Measurements from ENCODE around the gene KCNMB2.

KCNMB2 gene

DNA sequence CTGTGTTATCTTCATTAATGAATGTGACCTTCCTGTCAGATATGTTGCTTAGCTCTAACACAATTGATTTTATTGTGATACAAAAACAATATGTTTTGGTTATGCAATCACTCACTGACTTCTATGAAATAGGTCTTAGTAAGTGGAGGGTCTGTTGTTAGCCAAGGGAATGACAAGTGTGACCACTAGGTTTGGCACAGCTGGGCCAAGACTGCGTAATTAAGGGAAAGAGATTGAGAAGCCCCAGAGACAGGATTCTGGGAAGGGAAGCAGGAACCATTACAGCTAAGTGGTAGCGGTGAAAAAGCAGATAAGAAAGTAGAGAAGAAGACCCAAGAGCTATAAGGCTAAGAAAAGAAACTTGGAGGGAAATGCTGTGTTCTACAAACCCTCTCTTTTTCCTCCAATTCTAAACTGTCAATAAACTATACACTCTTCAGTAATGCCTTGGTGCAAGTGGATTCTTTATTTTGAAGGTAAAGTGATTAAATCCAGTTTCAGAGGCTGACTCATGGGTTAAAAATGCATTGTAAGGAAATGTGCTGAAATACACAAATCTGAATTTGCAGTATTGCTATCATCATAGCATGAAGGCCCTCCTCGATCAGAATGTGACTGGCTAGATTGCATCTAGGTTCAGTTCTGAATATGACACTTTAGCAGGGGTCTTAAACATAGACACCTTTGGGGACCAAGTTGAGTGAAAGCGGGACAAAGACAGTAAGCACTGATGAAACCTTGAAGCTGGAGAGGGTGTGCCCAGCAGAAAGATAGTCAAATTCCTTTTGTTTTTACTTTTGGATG, 26.1 kb downstream of the KCNMB2 start:
- H3K4me3 ChIP-seq (ENCODE audit: low read depth in 1 of 2, low read length in 1 of 2) = no peak overlapping the region

GRCh38 chr3:178562947-178563232, 26.7 kb downstream of the KCNMB2 start:
- no peaks in the 10 kb centered on the region for H3K4me1 ChIP-seq (ENCODE audit: control insufficient read depth in 1 of 2, insufficient read depth in 1 of 2, low read depth in 1 of 2, low read length in 1 of 2)
- no peak overlapping the region for H3K27ac ChIP-seq
- H3K9me3 ChIP-seq = no peaks in the 10 kb centered on the region
- no peaks in the 10 kb centered on the region for H3K36me3 ChIP-seq
- TF ChIP-seq, protein P1, sequence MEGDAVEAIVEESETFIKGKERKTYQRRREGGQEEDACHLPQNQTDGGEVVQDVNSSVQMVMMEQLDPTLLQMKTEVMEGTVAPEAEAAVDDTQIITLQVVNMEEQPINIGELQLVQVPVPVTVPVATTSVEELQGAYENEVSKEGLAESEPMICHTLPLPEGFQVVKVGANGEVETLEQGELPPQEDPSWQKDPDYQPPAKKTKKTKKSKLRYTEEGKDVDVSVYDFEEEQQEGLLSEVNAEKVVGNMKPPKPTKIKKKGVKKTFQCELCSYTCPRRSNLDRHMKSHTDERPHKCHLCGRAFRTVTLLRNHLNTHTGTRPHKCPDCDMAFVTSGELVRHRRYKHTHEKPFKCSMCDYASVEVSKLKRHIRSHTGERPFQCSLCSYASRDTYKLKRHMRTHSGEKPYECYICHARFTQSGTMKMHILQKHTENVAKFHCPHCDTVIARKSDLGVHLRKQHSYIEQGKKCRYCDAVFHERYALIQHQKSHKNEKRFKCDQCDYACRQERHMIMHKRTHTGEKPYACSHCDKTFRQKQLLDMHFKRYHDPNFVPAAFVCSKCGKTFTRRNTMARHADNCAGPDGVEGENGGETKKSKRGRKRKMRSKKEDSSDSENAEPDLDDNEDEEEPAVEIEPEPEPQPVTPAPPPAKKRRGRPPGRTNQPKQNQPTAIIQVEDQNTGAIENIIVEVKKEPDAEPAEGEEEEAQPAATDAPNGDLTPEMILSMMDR (IDR thresholded peaks at IDR 0.05) = no peak
- H3K27me3 ChIP-seq = no peaks in the 10 kb centered on the region
- no peak overlapping the region for H3K4me3 ChIP-seq (ENCODE audit: low read depth in 1 of 2, low read length in 1 of 2)

More for the DNA sequence above, 26.1 kb downstream of the KCNMB2 start:
- TF ChIP-seq, protein P1 (IDR thresholded peaks at IDR 0.05) = no peak
- Histone ChIP-seq H3K27me3 (no peaks in the 10 kb centered on the region), H3K9me3 (no peaks in the 10 kb centered on the region), H3K4me1 (ENCODE audit: control insufficient read depth in 1 of 2, insufficient read depth in 1 of 2, low read depth in 1 of 2, low read length in 1 of 2) (no peaks in the 10 kb centered on the region), H3K36me3 (no peaks in the 10 kb centered on the region), H3K27ac (no peak overlapping the region)

DNA sequence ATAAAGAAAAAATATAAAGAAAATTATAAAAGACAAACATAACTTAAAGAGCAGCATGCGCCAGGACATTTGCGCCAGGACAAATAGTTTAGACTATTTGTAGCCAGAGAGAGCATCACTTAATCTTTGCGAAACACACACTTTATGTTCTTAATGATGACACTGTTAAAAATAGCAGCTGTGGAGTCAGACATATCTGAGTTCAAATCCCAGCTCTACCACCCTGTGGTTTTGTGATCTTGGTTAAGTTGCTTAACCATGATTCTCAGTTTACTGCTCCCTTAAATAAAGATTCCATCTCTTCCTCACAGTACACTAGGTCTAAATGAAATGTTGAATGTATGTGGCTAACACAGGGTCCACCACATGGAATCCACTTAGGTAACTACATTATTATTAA, 31.4 kb downstream of the KCNMB2 start:
- H3K27ac ChIP-seq = no peak overlapping the region
- no peaks in the 10 kb centered on the region for H3K36me3 ChIP-seq
- no peaks in the 10 kb centered on the region for H3K9me3 ChIP-seq
- TF ChIP-seq, protein P1 (IDR thresholded peaks at IDR 0.05) = no peak
- H3K4me1 ChIP-seq (ENCODE audit: control insufficient read depth in 1 of 2, insufficient read depth in 1 of 2, low read depth in 1 of 2, low read length in 1 of 2) = peaks cover 0 to 4% of the 10 kb centered on the region in 2 experiments
- H3K4me3 ChIP-seq (ENCODE audit: low read depth in 1 of 2, low read length in 1 of 2) = no peak overlapping the region
- H3K27me3 ChIP-seq = peaks cover 5% of the 10 kb centered on the region

GRCh38 chr3:178568155-178568731, 32.0 kb downstream of the KCNMB2 start:
- no peak overlapping the region for H3K4me3 ChIP-seq (ENCODE audit: low read depth in 1 of 2, low read length in 1 of 2)
- TF ChIP-seq, protein P1 (IDR thresholded peaks at IDR 0.05) = no peak

DNA sequence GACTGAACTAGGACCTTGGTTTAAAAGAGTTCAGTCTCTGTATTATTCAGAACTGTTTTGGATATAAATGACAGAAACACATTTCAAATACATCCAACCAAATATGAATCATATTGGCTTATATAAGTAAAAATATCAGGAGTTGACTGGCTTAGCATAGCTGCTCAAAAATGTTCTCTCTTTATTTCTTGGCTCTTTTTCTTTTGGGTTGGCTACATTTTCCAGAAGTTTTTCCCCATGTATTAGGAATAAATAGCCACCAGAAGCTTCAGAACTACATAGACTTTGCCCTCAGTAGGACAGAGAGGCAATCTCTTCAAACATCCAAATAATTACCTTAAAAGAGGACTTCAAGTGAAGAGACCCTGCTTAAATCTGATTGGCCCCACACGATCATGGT, 32.7 kb downstream of the KCNMB2 start:
- Histone ChIP-seq H3K4me3 (ENCODE audit: low read depth in 1 of 2, low read length in 1 of 2) (no peak overlapping the region), H3K27ac (no peak overlapping the region), H3K4me1 (ENCODE audit: control insufficient read depth in 1 of 2, insufficient read depth in 1 of 2, low read depth in 1 of 2, low read length in 1 of 2) (peaks cover 0 to 4% of the 10 kb centered on the region in 2 experiments), H3K27me3 (peaks cover 5% of the 10 kb centered on the region), H3K36me3 (no peaks in the 10 kb centered on the region), H3K9me3 (no peaks in the 10 kb centered on the region)
- TF ChIP-seq, protein P1 (IDR thresholded peaks at IDR 0.05) = no peak

More at GRCh38 chr3:178568155-178568731, 32.0 kb downstream of the KCNMB2 start:
- peaks cover 5% of the 10 kb centered on the region for H3K27me3 ChIP-seq
- H3K27ac ChIP-seq = no peak overlapping the region
- H3K4me1 ChIP-seq (ENCODE audit: control insufficient read depth in 1 of 2, insufficient read depth in 1 of 2, low read depth in 1 of 2, low read length in 1 of 2) = peaks cover 0 to 4% of the 10 kb centered on the region in 2 experiments
- no peaks in the 10 kb centered on the region for H3K9me3 ChIP-seq
- H3K36me3 ChIP-seq = no peaks in the 10 kb centered on the region
